SK-N-SH treated with all-trans-retinoic acid at 6 μM for 48 hours (cell line): Measurements from ENCODE around the gene ELOVL3.
A peak's percentile ranks its signal among the peaks of the same experiment; 100 is the strongest.

ENCODE experiments used
- ATAC-seq: fragments of 200-7000 bp; cut with Tn5 transposase; 3 replicates; pipeline ENCODE4 v1.9.1; 2020; ENCODE audit warnings: mild to moderate bottlenecking, moderate library complexity
- ARNTL ChIP-seq: fragments of 450-650 bp; formaldehyde crosslinking; IDR thresholded peaks from 2 replicates; pipeline ENCODE4 v1.5.0; 2020; ENCODE audit warnings: low read depth, mild to moderate bottlenecking, moderate library complexity, borderline replicate concordance
- BACH2 ChIP-seq: fragments of 250-450 bp; sonication (Bioruptor Pico); IDR thresholded peaks from 2 replicates; pipeline ENCODE4 v1.9.0; 2021; ENCODE audit warnings: mild to moderate bottlenecking, borderline replicate concordance
- CSDC2 ChIP-seq: fragments of 250-450 bp; sonication (Bioruptor Pico); IDR thresholded peaks from 2 replicates; pipeline ENCODE4 v1.5.0; 2020; ENCODE audit warnings: mild to moderate bottlenecking, moderate library complexity
- ESRRG ChIP-seq: fragments of 250-450 bp; sonication (Bioruptor Pico); IDR thresholded peaks from 2 replicates; pipeline ENCODE4 v1.6.1; 2021; ENCODE audit warnings: mild to moderate bottlenecking
- RARB ChIP-seq: fragments of 250-450 bp; sonication (Bioruptor Pico); IDR thresholded peaks from 2 replicates; pipeline ENCODE4 v1.8.0; 2021; ENCODE audit warnings: mild to moderate bottlenecking, moderate library complexity
- ZFP3 ChIP-seq: fragments of 250-450 bp; sonication (Bioruptor Pico); IDR thresholded peaks from 2 replicates; pipeline ENCODE4 v1.5.0; 2020; ENCODE audit warnings: mild to moderate bottlenecking, moderate library complexity
- ZFP30 ChIP-seq: fragments of 450-650 bp; formaldehyde crosslinking; IDR thresholded peaks from 2 replicates; pipeline ENCODE4 v1.5.0; 2022; ENCODE audit warnings: mild to moderate bottlenecking, moderate library complexity
- ZNF70 ChIP-seq: fragments of 450-650 bp; formaldehyde crosslinking; IDR thresholded peaks from 2 replicates; pipeline ENCODE4 v1.5.0; 2020; ENCODE audit warnings: mild to moderate bottlenecking, moderate library complexity
- ZNF8 ChIP-seq: fragments of 450-650 bp; formaldehyde crosslinking; IDR thresholded peaks from 2 replicates; pipeline ENCODE4 v1.5.0; 2020; ENCODE audit warnings: mild to moderate bottlenecking, moderate library complexity
- TF ChIP-seq, protein P1 (sequence below): fragments of 250-450 bp; sonication (Bioruptor Pico); IDR thresholded peaks from 2 replicates; pipeline ENCODE4 v1.5.0; 2020; ENCODE audit warnings: mild to moderate bottlenecking, moderate library complexity
- TF ChIP-seq, protein P2 (sequence below): fragments of 250-450 bp; sonication (Bioruptor Pico); IDR thresholded peaks from 2 replicates; pipeline ENCODE4 v1.5.1; 2020; ENCODE audit warnings: low read depth, mild to moderate bottlenecking, moderate library complexity
- TF ChIP-seq, protein P3 (sequence below): fragments of 250-450 bp; sonication (Bioruptor Pico); IDR thresholded peaks from 2 replicates; pipeline ENCODE4 v1.8.0; 2020; ENCODE audit warnings: mild to moderate bottlenecking, moderate library complexity, borderline replicate concordance
- TF ChIP-seq, protein P4 (sequence below): fragments of 250-450 bp; sonication (Bioruptor Pico); IDR thresholded peaks from 2 replicates; pipeline ENCODE4 v1.8.0; 2021; ENCODE audit warnings: low read depth, mild to moderate bottlenecking, moderate library complexity, borderline replicate concordance

ELOVL3 gene

DNA sequence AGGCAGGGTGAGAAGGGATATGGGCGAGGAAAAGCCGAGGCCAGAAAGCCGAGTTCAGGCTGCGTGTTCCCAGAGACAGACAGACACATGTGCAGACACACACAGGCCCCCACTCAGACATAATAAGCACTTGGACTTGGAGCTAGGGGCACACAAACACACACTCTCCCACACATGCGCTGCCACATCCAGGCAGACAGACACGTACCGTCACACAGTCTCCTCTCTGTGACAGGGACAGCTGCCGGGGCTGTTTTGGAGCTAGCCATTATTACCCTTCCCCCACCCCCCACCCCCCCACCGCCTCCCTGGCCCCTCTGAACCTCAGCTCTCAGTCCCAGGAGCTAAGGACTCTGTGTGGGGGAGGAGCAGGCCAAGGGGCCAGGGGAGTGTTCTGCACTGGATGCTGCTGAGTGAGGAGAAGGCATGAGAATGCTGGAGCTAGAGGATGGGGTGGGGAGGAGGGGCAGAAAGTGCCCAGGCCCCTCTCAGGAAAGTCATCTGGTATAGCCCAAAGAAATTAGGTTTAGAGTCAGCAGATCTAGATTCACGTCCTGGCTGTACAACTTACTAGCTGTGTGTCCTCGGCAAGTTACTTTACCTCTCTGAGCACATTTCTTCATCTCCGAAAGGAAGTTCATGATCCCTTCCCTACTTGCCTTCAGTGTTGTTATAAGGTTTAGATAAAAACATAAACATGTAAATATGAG, 8.9 kb downstream of the ELOVL3 start:
- ATAC-seq = no peak
- TF ChIP-seq CSDC2 (CRISPR knock-in tag) (no peak), ZNF70 (no peak), RARB (CRISPR knock-in tag) (no peak)
- TF ChIP-seq, protein P1, sequence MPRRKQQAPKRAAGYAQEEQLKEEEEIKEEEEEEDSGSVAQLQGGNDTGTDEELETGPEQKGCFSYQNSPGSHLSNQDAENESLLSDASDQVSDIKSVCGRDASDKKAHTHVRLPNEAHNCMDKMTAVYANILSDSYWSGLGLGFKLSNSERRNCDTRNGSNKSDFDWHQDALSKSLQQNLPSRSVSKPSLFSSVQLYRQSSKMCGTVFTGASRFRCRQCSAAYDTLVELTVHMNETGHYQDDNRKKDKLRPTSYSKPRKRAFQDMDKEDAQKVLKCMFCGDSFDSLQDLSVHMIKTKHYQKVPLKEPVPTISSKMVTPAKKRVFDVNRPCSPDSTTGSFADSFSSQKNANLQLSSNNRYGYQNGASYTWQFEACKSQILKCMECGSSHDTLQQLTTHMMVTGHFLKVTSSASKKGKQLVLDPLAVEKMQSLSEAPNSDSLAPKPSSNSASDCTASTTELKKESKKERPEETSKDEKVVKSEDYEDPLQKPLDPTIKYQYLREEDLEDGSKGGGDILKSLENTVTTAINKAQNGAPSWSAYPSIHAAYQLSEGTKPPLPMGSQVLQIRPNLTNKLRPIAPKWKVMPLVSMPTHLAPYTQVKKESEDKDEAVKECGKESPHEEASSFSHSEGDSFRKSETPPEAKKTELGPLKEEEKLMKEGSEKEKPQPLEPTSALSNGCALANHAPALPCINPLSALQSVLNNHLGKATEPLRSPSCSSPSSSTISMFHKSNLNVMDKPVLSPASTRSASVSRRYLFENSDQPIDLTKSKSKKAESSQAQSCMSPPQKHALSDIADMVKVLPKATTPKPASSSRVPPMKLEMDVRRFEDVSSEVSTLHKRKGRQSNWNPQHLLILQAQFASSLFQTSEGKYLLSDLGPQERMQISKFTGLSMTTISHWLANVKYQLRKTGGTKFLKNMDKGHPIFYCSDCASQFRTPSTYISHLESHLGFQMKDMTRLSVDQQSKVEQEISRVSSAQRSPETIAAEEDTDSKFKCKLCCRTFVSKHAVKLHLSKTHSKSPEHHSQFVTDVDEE (CRISPR knock-in tag) = no peak

DNA sequence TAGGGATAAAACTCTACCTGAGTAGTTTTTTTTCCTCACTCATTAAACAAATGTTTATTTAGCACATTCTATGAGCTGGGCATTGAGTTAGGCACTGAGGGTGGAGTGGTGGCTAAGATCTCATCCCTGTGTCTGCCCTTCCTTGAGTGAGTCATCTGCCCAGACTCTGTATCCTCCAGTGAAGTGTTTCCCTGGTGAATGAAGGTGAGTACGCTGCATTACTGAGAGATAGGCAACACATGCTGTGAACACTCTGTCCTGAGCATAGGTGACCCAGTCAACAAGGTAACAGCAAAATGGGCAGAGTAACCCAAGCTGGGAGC, 9.5 kb downstream of the ELOVL3 start:
- 0 out of 3 replicates have a peak, but pooled peaks have one; percentile 22 for ATAC-seq

DNA sequence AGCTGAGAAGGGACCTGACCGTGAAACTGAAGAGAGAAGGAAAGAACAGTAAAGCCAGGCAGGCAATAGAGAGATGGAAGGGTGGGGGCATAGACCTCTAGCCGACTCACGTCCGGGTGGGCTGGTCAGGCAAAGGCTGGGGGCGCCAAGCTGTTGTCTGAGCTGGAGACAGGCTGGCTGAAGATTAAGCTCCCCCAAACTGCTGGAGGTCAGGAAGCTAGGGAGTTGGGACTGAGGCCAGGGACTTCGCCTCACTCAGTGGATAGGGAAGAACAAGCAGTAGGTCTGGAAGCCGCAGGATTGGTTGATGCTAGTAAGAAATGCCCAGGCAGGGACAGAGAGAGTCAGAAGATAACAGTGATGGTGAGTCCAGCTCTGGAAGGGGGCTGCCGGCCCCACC, 9.9 kb downstream of the ELOVL3 start:
- no peak for TF ChIP-seq ZFP3 (CRISPR knock-in tag)
- TF ChIP-seq, protein P2, sequence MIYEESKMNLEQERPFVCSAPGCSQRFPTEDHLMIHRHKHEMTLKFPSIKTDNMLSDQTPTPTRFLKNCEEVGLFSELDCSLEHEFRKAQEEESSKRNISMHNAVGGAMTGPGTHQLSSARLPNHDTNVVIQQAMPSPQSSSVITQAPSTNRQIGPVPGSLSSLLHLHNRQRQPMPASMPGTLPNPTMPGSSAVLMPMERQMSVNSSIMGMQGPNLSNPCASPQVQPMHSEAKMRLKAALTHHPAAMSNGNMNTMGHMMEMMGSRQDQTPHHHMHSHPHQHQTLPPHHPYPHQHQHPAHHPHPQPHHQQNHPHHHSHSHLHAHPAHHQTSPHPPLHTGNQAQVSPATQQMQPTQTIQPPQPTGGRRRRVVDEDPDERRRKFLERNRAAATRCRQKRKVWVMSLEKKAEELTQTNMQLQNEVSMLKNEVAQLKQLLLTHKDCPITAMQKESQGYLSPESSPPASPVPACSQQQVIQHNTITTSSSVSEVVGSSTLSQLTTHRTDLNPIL (CRISPR knock-in tag) = no peak
- no peak for TF ChIP-seq ARNTL (CRISPR knock-in tag)
- TF ChIP-seq, protein P3, sequence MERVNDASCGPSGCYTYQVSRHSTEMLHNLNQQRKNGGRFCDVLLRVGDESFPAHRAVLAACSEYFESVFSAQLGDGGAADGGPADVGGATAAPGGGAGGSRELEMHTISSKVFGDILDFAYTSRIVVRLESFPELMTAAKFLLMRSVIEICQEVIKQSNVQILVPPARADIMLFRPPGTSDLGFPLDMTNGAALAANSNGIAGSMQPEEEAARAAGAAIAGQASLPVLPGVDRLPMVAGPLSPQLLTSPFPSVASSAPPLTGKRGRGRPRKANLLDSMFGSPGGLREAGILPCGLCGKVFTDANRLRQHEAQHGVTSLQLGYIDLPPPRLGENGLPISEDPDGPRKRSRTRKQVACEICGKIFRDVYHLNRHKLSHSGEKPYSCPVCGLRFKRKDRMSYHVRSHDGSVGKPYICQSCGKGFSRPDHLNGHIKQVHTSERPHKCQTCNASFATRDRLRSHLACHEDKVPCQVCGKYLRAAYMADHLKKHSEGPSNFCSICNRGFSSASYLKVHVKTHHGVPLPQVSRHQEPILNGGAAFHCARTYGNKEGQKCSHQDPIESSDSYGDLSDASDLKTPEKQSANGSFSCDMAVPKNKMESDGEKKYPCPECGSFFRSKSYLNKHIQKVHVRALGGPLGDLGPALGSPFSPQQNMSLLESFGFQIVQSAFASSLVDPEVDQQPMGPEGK = no peak
- TF ChIP-seq, protein P4, sequence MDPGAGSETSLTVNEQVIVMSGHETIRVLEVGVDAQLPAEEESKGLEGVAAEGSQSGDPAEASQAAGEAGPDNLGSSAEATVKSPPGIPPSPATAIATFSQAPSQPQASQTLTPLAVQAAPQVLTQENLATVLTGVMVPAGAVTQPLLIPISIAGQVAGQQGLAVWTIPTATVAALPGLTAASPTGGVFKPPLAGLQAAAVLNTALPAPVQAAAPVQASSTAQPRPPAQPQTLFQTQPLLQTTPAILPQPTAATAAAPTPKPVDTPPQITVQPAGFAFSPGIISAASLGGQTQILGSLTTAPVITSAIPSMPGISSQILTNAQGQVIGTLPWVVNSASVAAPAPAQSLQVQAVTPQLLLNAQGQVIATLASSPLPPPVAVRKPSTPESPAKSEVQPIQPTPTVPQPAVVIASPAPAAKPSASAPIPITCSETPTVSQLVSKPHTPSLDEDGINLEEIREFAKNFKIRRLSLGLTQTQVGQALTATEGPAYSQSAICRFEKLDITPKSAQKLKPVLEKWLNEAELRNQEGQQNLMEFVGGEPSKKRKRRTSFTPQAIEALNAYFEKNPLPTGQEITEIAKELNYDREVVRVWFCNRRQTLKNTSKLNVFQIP (CRISPR knock-in tag) = no peak
- TF ChIP-seq BACH2 (CRISPR knock-in tag) = no peak
- TF ChIP-seq, protein P1 (CRISPR knock-in tag) = no peak
- TF ChIP-seq ESRRG = no peak
- TF ChIP-seq ZFP30 = no peak
- no peak for ATAC-seq

More for the DNA sequence above, 9.5 kb downstream of the ELOVL3 start:
- no peak for TF ChIP-seq CSDC2 (CRISPR knock-in tag)
- TF ChIP-seq, protein P1 (CRISPR knock-in tag) = no peak
- no peak for TF ChIP-seq ARNTL (CRISPR knock-in tag)
- no peak for TF ChIP-seq ZNF8 (CRISPR knock-in tag)
- no peak for TF ChIP-seq ZFP3 (CRISPR knock-in tag)
